Endothelial cell (in vitro differentiated cells): ENCODE results near the gene FSTL3. TPM values are rescaled to one million over a fixed set of nuclear protein-coding genes. Genes with fewer than 3 reads are reported as not detected.

Experiments used
- DNase-seq: peaks from one replicate; pipeline ENCODE4 v3.0.0; 2021; ENCODE audit warnings: low spot score
- H3K27ac Mint-ChIP-seq: one replicate; pipeline ENCODE4 v1.8.0; 2021; ENCODE audit warnings: mixed read lengths, inconsistent platforms; ENCODE audit not compliant: unreplicated experiment
- H3K27me3 Mint-ChIP-seq: one replicate; pipeline ENCODE4 v1.8.0; 2021; ENCODE audit warnings: mild to moderate bottlenecking, moderate library complexity, mixed read lengths, inconsistent platforms; ENCODE audit not compliant: unreplicated experiment
- H3K36me3 Mint-ChIP-seq: one replicate; pipeline ENCODE4 v1.8.0; 2021; ENCODE audit warnings: mild to moderate bottlenecking, low read depth, mixed read lengths, inconsistent platforms; ENCODE audit not compliant: unreplicated experiment
- H3K4me1 Mint-ChIP-seq: one replicate; pipeline ENCODE4 v1.8.0; 2021; ENCODE audit warnings: mild to moderate bottlenecking, mixed read lengths, inconsistent platforms; ENCODE audit not compliant: unreplicated experiment
- H3K4me3 Mint-ChIP-seq: one replicate; pipeline ENCODE4 v1.8.0; 2021; ENCODE audit warnings: mild to moderate bottlenecking, mixed read lengths, inconsistent platforms; ENCODE audit not compliant: unreplicated experiment
- H3K9me3 Mint-ChIP-seq: one replicate; pipeline ENCODE4 v1.8.0; 2021; ENCODE audit warnings: mixed read lengths, inconsistent platforms; ENCODE audit not compliant: unreplicated experiment
- CTCF ChIP-seq: fragments of 200-600 bp; sonication (generic); IDR thresholded peaks from one replicate; pipeline ENCODE4 v1.5.0; 2021; ENCODE audit warnings: antibody characterized with exemption; ENCODE audit not compliant: unreplicated experiment
- total RNA-seq: library from RNA; stranded (reverse); fragmentation: NEBNext Ultra II Directional; extraction: Animal tissue kit (Norgen Biotek cat#: 25700); gene quantifications from one replicate; pipeline ENCODE4 v1.2.1, GENCODE V29; 2021; ENCODE audit not compliant: unreplicated experiment

FSTL3 gene
- total RNA-seq, 1 donor from 2014 or later = 6.5 TPM

DNA sequence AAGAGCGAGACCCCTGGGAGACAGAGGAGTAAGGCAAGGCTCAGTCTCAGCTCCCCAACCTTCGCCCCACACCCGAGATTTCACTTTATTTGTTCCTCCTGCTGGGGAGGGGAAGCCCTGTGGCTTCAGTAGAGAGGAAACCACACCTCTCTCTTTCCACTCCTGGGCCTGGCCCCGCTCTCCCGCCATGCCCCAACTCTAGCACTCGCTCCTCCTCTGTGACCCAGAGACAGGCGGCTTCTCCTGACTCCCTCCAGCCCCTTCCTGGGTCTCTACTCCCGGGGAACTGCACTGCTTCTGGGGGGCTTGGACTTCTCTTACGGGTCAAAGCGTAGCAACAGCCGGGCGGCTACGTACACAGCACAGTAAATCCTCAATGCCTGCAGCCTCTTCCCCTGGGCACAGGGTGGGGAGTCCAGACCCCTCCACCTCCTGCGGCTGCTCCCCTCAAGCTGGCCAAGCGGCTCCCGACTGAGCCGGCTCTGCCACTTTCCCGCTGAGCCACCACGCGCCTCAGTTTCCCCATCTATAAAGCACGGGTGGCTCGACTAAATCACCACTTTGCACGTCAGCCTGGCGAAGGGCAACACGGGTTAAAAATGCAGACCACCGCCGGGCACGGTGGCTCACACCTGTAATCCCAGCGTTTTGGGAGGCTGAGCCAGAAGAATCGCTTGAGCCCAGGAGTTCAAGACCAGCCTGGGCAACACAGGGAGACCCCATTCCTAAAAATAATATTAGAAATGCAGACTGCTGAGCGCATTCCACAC, 14.6 kb upstream of the FSTL3 start:
- H3K36me3 Mint-ChIP-seq = peaks cover under 1% of the 10 kb centered on the region
- no peak for DNase-seq

DNA sequence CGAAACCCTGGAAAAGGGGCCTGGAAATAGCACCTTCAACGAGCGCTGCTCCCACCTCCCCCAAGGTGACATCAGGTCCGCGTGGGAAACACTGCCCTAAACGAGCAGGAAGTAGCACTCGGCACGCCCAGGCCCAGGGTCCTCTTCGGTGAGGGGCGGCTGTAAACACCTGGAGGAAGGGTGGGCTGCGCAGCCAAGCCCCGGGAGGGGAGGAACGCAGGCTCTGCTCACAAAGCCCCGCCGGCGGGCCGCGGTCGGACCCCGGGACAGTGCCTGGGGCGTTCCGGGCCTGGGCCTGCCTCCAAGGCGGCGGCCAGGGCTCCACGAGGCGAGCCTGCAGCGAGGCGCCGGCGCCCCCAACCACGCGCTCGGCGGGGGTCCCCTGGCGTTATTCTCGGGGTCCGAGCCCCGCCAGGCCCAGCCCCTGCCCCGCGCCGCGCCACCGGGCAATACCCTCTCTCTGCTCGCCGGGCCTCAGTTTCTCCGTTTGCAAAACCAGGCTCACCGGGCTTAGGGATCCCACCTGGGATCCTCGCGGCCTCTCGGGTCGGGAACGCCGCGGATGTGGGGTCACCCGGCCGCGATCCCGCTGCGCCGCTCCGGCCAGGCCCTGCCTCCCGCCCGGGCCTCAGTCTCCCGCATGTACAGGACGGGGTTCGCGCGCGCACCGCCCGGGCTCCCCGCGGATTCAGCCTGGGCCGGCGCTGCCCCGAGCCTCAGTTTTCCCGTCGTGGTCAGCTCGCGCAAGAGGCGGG, 13.8 kb upstream of the FSTL3 start:
- Mint-ChIP-seq H3K36me3 (peaks cover 4% of the 10 kb centered on the region), H3K4me3 (peak overlapping the region; percentile 88), H3K27ac (no peak overlapping the region), H3K4me1 (peaks cover 8% of the 10 kb centered on the region), H3K27me3 (peaks cover 18% of the 10 kb centered on the region), H3K9me3 (no peaks in the 10 kb centered on the region)
- peak; percentile 36 for DNase-seq
- no peak for TF ChIP-seq CTCF

More for the DNA sequence above, 14.6 kb upstream of the FSTL3 start:
- no peak overlapping the region for H3K27ac Mint-ChIP-seq
- TF ChIP-seq CTCF = no peak
- no peaks in the 10 kb centered on the region for H3K9me3 Mint-ChIP-seq
- peak overlapping the region; percentile 88 for H3K4me3 Mint-ChIP-seq
- H3K4me1 Mint-ChIP-seq = peaks cover 8% of the 10 kb centered on the region
- peaks cover 18% of the 10 kb centered on the region for H3K27me3 Mint-ChIP-seq

DNA sequence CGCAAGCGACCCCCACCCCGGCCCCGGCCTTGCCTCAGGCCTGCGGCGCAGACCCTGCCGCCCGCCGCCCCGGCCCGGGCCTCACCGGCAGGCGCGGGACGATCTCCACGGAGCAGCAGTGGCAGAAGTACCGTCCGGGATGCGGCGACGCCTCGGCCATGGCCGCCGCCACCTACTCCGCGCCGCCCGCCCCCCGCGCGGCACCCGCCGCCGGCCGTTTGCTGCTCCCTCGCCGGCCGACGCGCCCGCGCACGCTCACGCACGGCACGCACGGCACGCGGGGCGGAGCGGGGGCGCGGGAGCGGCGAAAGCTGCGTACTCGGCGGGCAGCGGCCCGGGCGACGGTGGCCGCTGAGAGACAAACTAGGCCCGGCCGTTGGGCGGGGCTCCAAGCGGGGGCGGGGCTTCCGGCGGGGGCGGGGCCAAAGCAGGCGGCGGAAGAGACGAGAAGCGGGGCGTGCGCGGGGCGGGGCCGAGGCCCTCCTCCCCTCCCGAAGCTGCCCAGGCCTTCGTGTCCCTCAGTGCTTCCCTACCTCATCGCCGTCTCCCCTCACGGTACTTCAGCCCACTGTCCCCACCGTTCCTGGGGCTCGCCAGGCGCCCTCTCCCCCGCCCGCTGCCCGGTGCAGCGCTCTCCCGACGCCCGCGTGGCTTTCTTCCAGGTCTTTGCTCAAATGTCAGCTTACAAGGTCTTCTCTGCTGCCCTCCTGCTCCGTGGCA, 13.1 kb upstream of the FSTL3 start, which contains the start of gene RNF126:
RNF126 (minus strand) TSS at position 253 of the 720 bp plus-strand sequence; CDS start at position 160, 93 bp downstream.
- peak; percentile 91 for DNase-seq
- Mint-ChIP-seq H3K27ac (no peak within 1 kb of the TSS), H3K4me1 (peaks cover 8% of the 10 kb centered on the region), H3K27me3 (peaks cover 20% of the 10 kb centered on the region), H3K9me3 (no peaks in the 10 kb centered on the region), H3K36me3 (peaks cover 4% of the 10 kb centered on the region), H3K4me3 (peak within 1 kb of the TSS; percentile 91)
- no peak for TF ChIP-seq CTCF

- TF ChIP-seq CTCF = no peak
- no peaks in the 10 kb centered on the region for H3K9me3 Mint-ChIP-seq
- H3K27me3 Mint-ChIP-seq = peaks cover 20% of the 10 kb centered on the region
- H3K4me3 Mint-ChIP-seq = peak overlapping the region; percentile 91
- peaks cover 8% of the 10 kb centered on the region for H3K4me1 Mint-ChIP-seq
- no peak for DNase-seq
- peaks cover 4% of the 10 kb centered on the region for H3K36me3 Mint-ChIP-seq
- H3K27ac Mint-ChIP-seq = no peak overlapping the region
These were observed 12.5 kb upstream of the FSTL3 start for GRCh38 chr19:663682-664117.
